Neural crest cell (in vitro differentiated cells): ENCODE results near the gene PGM1. TPM values are rescaled to one million over a fixed set of nuclear protein-coding genes. Genes with fewer than 3 reads are reported as not detected.

Experiments
- DNase-seq: peaks from one replicate; pipeline ENCODE4 v3.0.0; 2021; ENCODE audit warnings: low read depth, mixed read lengths, low spot score
- H3K27ac Mint-ChIP-seq: one replicate; pipeline ENCODE4 v1.8.0; 2021; ENCODE audit warnings: mild to moderate bottlenecking, mixed read lengths; ENCODE audit not compliant: unreplicated experiment
- H3K27me3 Mint-ChIP-seq: 2 replicates; pipeline ENCODE4 v1.8.0; 2021; ENCODE audit warnings: low read depth, mild to moderate bottlenecking, mixed read lengths
- H3K36me3 Mint-ChIP-seq: 2 replicates; pipeline ENCODE4 v1.8.0; 2021; ENCODE audit warnings: low read depth, mild to moderate bottlenecking, mixed read lengths
- H3K4me1 Mint-ChIP-seq: 2 replicates; pipeline ENCODE4 v1.8.0; 2021; ENCODE audit warnings: mixed read lengths
- H3K4me3 Mint-ChIP-seq: one replicate; pipeline ENCODE4 v1.8.0; 2021; ENCODE audit warnings: mild to moderate bottlenecking, mixed read lengths
- H3K9me3 Mint-ChIP-seq: 2 replicates; pipeline ENCODE4 v1.8.0; 2021; ENCODE audit warnings: mixed read lengths
- total RNA-seq: library from RNA; stranded (reverse); gene quantifications from 2 replicates; pipeline ENCODE4 v1.2.1, GENCODE V29; 2021
- TF ChIP-seq, protein P1 (sequence below): fragments of 200-600 bp; sonication (generic); conservative IDR thresholded peaks from 2 replicates; pipeline ENCODE4 v1.5.0; 2021; ENCODE audit warnings: antibody characterized with exemption, mild to moderate bottlenecking

Gene PGM1
- total RNA-seq, 1 donor from 2014 or later = 35.3 TPM

DNA sequence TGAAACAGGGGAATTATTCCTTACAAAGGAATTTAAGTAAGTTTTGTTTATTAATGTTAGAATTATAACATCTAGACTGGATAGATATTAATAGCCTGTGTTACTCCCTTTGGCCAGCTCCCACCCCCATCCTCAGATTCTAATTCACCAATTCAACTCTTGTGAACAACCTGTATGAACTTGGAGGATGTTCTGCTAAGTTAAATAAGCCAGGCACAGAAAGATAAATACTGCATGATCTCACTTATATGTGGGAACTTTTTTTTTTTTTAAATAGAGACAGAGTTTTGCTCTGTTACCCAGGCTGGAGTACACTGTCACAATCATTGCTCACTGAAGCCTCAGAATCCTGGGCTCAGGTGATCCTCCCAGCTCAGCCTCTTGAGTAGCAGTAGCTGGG lies 37.7 kb upstream of the PGM1 start:
- Mint-ChIP-seq H3K9me3 (no peaks in the 10 kb centered on the region), H3K36me3 (peaks cover 2% of the 10 kb centered on the region), H3K4me1 (no peaks in the 10 kb centered on the region), H3K4me3 (no peak overlapping the region), H3K27ac (no peak overlapping the region), H3K27me3 (no peaks in the 10 kb centered on the region)
- no peak for DNase-seq
- TF ChIP-seq, protein P1, sequence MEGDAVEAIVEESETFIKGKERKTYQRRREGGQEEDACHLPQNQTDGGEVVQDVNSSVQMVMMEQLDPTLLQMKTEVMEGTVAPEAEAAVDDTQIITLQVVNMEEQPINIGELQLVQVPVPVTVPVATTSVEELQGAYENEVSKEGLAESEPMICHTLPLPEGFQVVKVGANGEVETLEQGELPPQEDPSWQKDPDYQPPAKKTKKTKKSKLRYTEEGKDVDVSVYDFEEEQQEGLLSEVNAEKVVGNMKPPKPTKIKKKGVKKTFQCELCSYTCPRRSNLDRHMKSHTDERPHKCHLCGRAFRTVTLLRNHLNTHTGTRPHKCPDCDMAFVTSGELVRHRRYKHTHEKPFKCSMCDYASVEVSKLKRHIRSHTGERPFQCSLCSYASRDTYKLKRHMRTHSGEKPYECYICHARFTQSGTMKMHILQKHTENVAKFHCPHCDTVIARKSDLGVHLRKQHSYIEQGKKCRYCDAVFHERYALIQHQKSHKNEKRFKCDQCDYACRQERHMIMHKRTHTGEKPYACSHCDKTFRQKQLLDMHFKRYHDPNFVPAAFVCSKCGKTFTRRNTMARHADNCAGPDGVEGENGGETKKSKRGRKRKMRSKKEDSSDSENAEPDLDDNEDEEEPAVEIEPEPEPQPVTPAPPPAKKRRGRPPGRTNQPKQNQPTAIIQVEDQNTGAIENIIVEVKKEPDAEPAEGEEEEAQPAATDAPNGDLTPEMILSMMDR = no peak

DNA sequence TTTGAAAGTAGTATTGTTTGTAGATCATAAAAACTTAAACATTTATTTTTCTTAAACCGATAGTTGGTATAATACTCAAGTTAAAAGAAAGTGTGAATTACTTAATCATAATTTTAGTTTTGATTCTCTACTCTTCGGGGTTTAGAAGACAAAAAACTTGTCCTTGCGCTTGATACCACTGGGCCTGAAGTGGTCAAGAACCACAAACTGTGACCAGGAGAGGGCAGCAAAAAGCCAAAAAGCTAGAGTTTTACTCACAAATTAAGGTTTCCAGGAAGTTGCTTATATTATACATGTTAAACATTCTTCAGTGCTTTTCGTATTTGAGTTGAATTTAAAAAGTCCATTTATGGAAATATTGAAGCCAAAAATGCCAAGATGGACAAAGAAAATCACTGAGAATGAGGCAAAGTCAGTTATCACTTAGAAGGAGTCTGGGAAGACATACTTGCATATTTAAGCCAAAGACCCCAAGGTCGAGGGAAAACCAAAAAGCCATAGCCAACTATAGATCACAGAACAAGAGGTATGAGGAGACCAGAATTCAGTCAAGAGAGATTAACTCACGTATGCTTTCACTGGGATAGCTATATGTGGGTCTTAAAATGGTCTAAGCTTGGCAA lies 35.7 kb upstream of the PGM1 start:
- H3K36me3 Mint-ChIP-seq = peaks cover 2% of the 10 kb centered on the region
- no peaks in the 10 kb centered on the region for H3K9me3 Mint-ChIP-seq
- no peak overlapping the region for H3K4me3 Mint-ChIP-seq
- H3K27ac Mint-ChIP-seq = no peak overlapping the region
- no peaks in the 10 kb centered on the region for H3K27me3 Mint-ChIP-seq
- H3K4me1 Mint-ChIP-seq = no peaks in the 10 kb centered on the region
- peak; percentile 30 for DNase-seq
- TF ChIP-seq, protein P1 = peak; percentile 71

DNA sequence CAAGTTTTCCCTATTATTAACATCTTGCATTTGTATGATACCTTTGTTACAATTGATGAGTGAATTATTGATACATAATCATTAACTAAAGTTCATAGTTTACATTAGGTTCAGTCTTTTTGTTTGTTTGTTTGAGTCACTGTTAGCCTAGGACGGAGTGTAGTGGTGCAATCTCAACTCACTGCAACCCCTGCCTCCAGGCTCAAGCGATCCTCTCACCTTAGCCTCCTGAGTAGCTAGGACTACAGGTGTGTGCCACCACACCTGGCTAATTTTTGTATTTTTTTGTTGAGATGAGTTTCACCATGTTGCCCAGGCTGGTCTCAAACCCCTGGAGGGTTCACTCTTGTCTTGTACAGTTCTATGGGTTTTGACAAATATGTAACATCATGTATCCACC lies 33.9 kb upstream of the PGM1 start:
- Mint-ChIP-seq H3K4me3 (no peak overlapping the region), H3K27me3 (no peaks in the 10 kb centered on the region), H3K27ac (no peak overlapping the region), H3K4me1 (no peaks in the 10 kb centered on the region), H3K36me3 (peaks cover 4% of the 10 kb centered on the region), H3K9me3 (peaks cover 2% of the 10 kb centered on the region)
- DNase-seq = no peak
- TF ChIP-seq, protein P1 = no peak

DNA sequence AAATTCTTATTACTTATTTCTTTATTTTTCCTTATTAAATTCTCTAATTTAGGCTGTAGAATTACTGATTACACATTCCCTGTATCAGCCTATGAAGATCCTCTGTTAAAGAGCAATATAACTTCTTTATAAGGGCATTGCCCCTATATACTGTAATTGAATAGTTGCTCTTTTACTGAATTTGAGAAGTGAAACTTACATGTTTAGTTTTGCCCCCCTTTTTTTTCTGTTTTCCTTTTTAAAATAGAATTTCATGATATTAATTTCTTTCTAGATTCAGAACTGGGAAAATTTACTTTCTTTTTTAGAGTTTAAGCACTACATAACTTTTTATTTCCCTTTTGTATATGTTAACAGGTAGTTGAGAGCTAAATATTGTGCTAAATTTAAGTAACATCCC lies 29.5 kb upstream of the PGM1 start:
- Mint-ChIP-seq H3K9me3 (peaks cover 4% of the 10 kb centered on the region), H3K36me3 (peaks cover 19% of the 10 kb centered on the region), H3K27me3 (no peaks in the 10 kb centered on the region), H3K27ac (no peak overlapping the region), H3K4me3 (no peak overlapping the region), H3K4me1 (no peaks in the 10 kb centered on the region)
- no peak for DNase-seq
- TF ChIP-seq, protein P1 = no peak

DNA sequence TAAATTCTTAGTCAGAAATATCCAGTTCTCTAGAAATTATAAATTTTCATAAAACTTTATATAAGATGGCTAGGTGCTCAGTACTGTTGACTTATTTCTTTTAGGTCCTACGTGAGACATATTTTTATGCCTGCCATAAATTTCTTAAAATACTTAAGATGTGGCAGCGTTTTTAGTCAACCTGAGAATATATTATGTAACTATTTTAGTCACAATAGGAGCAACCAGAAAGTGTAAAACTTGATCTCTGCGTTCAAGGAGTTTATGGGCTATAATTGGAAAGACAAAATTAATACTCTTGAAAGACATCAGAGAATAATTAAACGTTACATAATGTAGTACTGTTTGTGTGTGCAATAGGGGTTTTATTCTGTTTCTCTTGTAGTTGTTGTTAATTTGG lies 24.1 kb upstream of the PGM1 start:
- Mint-ChIP-seq H3K27me3 (no peaks in the 10 kb centered on the region), H3K27ac (peak overlapping the region; percentile 46), H3K4me3 (no peak overlapping the region), H3K36me3 (peaks cover 19% of the 10 kb centered on the region), H3K4me1 (no peaks in the 10 kb centered on the region), H3K9me3 (peaks cover 4% of the 10 kb centered on the region)
- DNase-seq = no peak
- TF ChIP-seq, protein P1 = no peak
